Activated CD4-positive, alpha-beta T cell treated with anti-CD3 and anti-CD28 coated beads, Interleukin-2, amount 50 U/mL, for 4 hours (primary cell): ENCODE measurements around the gene PIN1.
A peak's percentile ranks its signal among the peaks of the same experiment; 100 is the strongest.
"Not testable (repeated sequence)": the region's sequence is repeated elsewhere in the genome, so short reads cannot be mapped to it uniquely, and the experiment has no call there.

Experiments
- DNase-seq, 2 experiments: peaks; one replicate each; pipeline ENCODE4 v3.0.0-alpha.2; 2020

Gene PIN1

DNA sequence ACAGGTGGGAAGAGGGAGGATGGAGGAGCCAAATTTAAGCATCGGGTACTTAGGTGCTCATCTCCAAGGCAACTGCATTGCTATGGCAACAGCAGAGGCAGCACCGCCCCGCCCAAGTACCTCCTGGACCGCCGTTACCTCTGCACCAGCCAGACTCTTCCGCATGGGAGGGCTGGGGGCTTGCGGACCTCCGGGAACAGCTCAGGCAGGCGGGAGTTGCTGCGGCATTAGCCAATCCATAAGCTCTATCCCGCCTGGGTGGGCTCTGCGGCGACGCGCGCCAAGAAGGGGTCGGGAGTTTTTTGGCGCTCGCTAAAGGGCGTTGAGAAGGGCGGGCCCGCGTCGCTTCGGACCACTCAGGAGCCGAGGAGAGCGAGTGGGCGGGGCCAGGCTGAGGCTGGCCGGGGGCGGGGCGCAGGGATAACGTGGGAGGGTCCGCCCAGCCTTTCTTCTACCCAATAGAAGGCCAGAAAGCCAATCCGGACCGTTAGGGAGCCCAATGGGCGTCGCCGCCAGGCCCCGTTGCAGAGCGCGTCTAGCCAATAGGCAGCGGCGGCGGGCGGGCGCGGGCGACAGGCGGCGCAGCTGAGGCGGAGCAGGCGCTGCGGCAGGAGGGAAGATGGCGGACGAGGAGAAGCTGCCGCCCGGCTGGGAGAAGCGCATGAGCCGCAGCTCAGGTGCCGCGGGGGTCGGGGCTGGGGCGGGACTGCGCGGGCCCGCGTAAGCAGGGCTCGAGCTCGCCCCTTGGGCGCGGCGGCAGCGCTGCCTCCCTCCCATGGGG lies at the start of gene PIN1:
Gene PIN1 (plus strand): TSS at position 593 of the 781 bp plus-strand sequence. CDS start 27 bp downstream, at position 620.
- DNase-seq = peak; percentile 99

- DNase-seq = peak; percentile 99
Measured at GRCh38 chr19:9785367-9786331, 49.5 kb upstream of the PIN1 start.

DNA sequence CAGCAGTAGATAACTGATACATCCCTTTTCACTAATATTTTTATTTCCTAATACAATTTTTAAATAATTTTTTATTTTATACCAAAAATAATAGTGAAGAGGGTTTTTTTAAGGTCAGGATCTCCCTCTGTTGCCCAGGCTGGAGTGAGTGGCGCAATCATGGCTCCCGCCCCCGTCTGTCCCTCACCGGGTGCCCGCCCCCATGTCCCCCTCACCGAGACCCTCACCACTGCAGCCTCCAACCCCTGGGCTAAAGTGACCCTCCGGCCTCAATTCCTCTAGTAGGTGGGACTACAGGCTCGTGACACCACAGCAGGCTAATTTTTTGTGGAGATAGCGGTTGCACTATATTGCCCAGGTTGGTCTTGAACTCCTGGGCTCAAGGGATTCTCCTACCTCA lies 48.8 kb upstream of the PIN1 start:
- DNase-seq = no peak

DNA sequence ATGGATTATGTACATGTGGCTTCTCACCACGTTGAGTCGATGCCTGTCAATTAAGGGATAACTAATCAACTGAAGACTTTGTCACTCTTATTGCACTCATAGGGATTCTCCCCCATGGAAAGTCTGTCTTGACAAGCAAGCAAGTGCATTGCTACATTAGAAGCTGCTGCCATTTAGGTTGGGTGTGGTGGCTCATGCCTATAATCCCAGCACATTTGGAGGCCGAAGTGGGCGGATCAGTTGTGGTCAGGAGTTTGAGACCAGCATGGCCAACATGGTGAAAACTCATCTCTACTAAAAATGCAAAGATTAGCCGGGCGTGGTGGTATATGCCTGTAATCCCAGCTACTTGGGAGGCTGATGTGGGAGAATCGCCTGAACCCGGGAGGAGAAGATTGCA lies 48.3 kb upstream of the PIN1 start:
- no peak for DNase-seq

GRCh38 chr19:9788604-9789003 lies 46.5 kb upstream of the PIN1 start:
- not testable (repeated sequence) for DNase-seq

GRCh38 chr19:9789066-9789465 lies 46.1 kb upstream of the PIN1 start:
- no peak for DNase-seq

DNA sequence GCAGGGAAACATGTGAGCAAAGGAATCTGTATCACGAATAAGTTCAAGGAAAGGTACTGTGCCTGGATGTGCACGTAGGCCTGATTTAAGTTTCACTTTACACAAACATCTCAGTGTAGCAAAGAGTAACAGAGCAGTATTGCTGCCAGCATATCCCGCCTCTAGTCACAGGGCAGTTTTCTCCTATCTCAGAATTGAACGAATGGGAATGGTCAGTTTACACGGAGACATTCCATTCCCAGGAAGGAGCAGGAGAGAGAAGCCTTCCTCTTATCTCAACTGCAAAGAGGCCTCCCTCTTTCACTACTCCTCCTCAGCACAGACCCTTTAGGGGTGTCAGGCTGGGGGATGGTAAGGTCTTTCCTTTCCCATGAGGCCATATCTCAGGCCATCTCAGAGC lies 45.5 kb upstream of the PIN1 start:
- DNase-seq = not testable (repeated sequence)

DNA sequence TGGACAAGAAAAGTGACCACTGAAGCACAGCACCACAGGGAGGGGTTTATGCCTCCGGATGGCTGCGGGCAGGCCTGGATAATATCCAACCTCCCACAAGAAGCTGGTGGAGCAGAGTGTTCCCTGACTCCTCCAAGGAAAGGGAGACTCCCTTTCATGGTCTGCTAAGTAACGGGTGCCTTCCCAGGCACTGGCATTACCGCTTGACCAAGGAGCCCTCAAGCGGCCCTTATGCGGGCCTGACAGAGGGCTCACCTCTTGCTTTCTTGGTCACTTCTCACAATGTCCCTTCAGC lies 44.1 kb upstream of the PIN1 start:
- not testable (repeated sequence) for DNase-seq

DNA sequence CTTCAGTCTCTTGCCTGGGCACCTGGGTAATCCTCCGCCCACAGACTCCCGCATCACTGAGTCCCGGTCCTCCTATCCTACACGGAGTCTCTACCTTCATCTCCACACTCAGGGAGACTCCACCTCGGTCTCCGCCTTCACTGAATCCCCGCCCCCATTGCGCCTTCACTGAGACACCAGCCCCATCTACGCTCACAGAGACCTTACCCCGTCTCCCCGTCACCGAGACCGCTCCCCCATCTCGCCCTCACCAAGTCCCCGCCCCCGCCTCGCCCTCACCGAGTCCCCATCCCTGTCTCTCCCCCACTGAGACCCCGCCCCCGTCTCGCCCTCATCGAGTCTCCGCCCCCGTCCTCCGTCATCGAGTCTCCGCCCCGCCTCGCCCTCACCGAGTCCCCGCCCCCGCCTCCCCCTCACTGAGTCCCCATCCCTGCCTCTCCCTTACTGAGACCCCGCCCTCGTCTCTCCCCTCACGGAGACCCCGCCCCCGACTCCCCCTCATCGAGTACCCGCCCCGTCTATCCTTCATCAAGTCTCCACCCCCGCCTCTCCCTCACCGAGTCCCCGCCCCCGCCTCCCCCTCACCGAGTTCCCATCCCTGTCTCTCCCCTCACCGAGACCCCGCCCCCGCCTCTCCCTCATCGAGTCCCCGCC lies 43.4 kb upstream of the PIN1 start:
- peak; percentile 99 for DNase-seq

DNA sequence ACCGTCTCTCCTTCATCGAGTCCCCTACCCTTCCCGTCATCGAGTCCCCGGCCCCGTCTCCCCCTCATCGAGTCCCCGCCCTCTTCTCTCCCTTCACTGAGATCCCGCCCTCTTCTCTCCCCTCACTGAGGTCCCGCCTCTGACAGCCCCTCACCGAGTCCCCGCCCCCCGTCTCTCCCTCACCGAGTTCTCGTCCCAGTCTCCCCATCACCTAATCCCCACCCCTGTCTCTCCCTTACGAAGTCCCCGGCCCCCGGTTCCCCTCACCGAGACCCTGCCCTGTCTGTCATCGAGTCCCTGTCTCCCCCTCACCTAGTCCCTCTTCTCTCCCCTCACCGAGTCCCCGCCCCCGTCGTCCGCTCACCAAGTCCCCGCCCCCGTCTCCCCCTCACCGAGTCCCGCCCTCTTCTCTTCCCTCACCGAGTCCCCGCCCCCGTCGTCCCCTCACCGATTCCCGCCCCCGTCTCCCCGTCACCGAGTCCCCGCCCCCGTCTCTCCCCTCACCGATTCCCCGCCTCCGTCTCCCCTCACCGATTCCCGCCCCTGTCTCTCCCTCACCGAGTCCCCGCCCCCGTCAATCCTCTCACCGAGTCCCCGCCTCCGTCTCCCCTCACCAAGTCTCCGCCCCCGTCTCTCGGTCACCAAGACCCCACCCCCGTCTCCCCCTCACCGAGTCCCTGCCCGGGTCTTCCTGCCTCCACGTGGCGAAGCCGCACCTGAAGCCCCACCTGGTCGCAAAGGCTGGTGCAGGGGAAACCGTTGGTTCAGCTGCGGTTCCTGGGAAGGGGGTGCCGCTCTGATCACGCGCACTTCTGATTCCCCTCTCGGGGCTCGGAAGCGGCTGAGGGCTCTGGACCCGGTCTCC lies 42.7 kb upstream of the PIN1 start:
- peak; percentile 97 for DNase-seq

DNA sequence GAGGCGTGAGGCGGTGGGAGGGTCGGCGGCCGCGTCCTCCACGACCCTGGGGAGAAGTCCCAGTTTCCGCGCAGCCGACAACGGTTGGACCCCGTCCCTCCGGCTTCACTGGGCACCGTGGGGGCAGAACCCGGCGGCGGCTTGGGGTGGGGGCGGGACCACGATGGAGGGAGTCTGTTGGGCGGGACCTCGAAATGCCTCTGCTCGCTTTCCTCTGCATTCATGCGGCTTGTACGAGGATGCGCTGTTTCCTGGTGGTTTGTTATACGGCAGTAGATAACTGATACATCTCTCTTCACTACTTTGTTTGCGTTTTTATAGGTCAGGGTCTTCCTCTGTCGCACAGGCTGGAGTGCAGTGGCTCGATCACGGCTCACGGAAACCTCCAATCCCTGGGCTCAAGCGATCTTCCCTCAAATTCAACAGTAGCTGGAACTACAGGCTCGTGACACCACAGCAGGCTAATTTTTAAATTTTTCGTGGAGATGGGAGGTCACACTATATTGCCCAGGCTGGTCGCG lies 42.0 kb upstream of the PIN1 start:
- DNase-seq = peak; percentile 60 to 64

- peak; percentile 83 to 85 for DNase-seq
Measured at GRCh38 chr19:9796113-9796773, 38.9 kb upstream of the PIN1 start.

DNA sequence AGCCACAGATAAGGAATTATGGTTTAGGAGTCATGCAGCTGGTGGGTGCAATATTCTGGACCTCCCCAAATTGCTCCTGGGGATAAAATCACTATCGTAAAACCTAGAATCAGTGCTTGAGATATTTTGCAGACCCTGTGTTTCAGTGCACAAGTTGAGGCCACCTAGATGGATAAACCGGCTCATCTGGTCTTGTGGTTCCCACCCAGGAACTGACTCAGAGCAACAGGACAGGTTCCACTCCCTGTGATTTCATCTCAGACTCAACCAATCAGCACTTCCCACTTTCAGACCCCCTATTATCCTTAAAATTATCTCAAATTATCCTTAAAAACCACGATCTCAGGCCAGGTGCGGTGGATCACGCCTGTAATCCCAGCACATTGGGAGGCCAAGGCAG lies 37.2 kb upstream of the PIN1 start:
- no peak for DNase-seq

DNA sequence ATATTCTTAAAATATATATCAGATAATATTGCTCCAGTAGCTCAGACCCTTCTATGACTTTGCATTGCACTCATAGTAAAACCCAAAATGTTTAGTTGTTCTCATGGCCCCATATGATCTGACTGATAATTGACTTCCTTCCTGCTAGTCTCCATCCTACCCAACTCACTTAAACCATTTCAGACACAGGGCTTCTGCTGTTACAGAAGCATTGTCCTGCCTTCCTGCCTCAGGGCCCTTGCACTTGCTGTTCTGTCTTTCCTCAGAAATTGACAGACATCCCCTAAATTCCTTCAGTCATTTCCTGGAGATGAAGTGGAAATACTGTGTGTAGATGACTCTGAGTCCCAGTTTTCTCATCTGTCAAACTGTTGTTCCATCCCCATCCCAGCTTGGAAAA lies 36.0 kb upstream of the PIN1 start:
- DNase-seq = no peak

GRCh38 chr19:9801976-9802375 lies 33.1 kb upstream of the PIN1 start:
- no peak for DNase-seq

GRCh38 chr19:9806803-9807202 lies 28.3 kb upstream of the PIN1 start:
- no peak for DNase-seq

DNA sequence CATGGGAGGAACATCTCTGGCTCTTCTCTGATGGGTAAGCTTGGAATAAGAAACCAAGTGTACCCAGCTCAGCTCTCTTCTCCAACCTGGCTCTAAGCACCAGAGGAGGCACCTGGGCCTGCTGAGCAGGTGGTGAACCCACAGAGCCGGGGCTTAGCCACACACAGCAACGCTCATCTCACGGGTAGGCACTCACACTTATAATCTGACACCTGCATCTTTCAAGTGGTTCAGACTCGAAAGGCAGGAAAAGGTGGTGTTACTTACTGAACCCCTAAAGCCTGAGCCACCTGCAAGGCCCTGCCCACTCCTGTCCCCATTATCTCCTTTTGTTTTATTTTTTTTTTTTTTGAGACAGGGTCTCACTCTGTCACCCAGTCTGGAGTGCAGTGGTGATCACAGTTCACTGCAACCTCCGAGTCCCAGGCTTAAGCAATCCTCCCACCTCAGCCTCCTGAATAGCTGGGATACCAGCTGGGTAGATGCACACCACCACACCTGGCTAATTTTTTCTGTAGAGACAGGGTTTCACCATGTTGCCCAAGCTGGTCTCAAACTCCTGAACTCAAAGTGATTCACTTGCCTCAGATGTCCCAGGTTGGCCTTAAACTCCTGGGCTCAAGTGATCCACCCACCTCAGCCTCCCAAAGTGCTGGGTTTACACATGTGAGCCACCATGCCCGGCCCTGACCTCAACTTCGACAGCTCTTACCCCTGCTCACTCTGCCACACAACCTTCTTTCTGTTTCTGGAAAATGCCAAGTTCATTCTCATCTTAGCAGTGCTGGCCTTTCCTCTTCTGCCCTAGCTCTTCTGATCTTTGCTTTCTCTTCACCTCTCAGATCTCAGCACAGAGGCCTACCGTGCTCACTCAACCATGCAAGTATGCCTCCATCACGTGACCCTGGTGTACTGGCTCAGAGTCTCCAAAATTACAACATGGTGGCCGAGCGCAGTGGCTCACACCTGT lies 26.0 kb upstream of the PIN1 start:
- DNase-seq = no peak

GRCh38 chr19:9811139-9811538 lies 24.0 kb upstream of the PIN1 start:
- no peak for DNase-seq

DNA sequence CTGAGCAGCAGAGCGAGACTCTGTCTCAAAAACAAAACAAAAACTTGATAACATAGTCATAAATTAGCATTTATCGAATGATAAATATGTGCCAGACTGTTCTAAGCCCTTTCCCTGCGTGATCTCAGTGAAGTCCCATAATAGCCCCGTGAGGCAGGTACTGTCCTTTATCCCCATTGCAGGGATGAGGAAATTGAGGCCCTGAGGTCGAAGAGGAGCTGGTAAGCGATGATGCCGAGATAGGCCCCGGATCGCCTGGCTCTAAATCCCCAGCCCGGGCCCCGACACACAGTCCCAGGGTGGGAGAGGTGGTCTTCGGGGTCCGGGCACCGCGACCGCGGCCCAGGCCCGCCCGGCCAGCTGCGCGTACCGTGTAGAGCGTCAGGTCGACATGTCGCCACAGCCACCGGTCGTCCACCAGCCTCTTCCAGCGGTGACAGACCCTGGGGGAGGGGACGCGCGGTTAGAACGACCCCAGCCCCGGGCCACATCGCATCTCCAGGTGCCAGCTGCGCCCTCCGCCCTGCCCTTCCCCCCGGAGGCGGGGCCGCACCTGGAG lies 16.9 kb upstream of the PIN1 start:
- DNase-seq = no peak
